GM19468 (cell line): ENCODE results near the gene ST6GALNAC6.

ENCODE experiments used
- ATAC-seq: cut with Tn5 transposase; IDR thresholded peaks from one replicate; pipeline ENCODE4 v1.9.1; 2021; ENCODE audit warnings: mild to moderate bottlenecking, moderate library complexity, moderate number of reproducible peaks; ENCODE audit not compliant: unreplicated experiment; ENCODE audit errors: extremely low read depth

ST6GALNAC6 gene

DNA sequence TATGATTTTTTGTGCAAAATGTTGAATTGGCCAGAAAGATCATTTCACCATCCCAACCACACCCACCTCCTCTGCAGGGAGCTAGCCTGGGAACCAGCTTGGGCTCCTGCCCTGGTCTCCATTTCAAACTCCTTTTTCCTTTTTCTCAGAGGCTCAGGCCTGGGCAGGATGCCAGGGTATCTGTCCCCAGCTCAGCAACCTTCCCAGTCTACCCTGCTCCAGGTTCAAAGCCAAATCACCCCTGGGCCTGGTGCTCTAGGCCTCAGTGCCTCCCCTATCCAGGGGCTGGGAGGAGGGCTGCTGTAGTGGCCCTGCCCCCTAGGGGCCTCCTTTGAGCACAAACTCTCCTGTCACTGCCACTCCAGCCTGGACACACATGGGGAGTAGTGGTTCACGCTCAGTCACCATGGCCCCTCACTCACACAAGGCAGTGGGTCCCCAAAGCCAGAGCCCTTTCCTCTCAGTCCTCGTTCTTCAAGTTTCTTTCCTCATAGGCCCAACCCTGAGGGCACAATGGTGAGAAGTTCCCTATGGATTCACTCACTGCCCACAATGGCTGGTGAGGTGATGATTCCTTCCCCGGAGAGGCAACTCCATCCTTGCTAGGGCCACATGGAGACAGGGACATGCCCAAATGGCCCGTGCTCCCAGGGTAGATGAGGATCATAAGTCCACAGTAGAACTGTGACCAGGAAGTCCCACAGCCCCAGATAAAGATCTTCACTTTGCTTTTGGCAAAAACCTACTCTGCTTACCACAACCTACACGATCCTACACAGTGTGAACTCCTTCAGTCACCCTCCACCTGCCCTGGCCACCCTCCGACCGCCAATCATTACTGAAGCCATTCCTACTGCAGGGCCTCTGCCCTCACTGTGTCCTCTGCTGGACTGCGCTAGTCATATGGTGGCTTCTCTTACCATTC is 19.0 kb upstream of the ST6GALNAC6 start:
- no peak for ATAC-seq

- ATAC-seq = no peak
Observed at GRCh38 chr9:127917603-127918002, 18.2 kb upstream of the ST6GALNAC6 start.

- peak; percentile 70 for ATAC-seq
Observed at GRCh38 chr9:127916720-127917581, 17.5 kb upstream of the ST6GALNAC6 start, which contains the start of gene ST6GALNAC4. ST6GALNAC4 (minus strand) TSS chr9:127917041; CDS start chr9:127916419, 622 bp downstream.

DNA sequence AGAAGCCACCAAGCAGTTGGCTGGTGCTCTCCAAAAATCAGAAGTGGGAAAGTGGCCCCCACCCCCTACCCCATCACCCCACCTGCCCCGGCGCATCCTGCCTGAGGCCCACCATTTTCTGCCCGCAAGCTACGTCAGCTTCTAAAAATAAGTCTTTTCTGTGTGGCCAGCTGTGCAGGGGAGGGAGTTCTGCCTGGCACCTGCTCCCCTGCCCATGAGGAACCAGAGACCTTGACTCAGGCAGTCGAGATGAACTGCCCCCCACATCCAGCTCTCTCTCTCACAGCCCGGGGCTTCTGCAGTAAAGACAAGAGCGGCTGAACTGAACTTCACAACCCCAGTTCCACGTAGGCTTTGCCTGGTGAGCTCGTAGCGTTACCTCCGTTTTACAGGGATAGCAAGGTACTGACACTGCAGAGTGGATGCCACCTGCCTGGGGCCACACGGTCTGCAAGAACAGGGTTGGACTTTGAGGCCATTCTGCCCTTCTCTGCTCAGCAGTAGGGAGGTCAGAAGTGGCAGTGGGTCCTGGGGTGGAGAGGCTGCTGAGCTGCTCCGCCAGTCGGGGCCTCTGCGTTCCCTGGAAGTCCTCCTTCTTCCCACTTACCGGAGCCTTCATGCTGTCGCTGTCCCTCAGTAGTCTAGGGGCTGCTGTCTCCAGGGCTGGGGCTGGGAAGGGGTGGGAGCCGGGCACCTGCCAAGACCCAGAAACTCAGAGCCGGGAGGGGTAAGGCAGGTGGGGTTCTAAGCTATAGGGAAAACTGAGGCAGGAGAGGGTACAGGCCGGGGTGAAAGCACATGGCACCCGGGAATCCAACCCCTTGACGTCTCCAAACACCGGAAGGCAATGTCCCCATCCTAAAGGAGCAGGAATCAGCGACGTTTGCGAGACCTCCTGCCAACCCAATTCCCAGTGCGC is 16.7 kb upstream of the ST6GALNAC6 start:
- no peak for ATAC-seq

DNA sequence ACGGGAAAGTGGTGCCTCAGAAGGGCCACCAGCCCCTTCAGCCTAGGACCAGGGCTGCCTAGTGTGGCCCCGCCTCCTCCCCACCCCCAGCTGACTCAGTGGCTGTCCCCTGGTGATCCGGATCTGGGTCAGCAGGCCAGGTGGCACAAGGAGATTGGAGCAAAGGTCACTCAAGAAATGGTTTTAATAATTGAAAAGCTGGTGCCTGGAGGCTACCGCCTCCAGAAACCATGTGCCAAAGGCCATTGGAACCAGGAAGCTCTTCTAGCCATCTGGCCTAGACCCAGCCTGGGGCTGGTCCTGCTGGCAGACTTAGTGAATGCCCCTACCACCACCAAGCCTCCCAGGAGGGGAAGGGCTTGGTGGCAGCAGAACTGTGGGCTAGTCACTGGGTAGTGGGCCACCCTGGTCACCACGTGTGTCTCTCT is 15.9 kb upstream of the ST6GALNAC6 start:
- ATAC-seq = no peak

DNA sequence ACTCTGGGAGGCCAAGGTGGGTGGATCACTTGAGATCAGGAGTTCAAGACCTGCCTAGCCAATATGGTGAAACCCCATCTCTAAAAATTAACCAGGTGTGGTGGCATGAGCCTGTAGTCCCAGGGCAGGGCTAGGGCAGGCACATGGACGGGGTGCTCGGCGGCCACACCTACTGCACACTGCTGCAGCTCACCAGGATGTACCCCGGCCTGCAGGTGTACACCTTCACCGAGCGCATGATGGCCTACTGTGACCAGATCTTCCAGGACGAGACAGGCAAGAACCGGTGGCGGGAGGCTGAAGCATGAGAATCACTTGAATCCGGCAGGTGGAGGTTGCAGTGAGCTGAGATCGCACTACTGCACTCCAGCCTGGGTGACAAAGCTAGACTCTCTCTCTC is 14.3 kb upstream of the ST6GALNAC6 start:
- ATAC-seq = no peak

- no peak for ATAC-seq
Observed at GRCh38 chr9:127912882-127913281, 13.5 kb upstream of the ST6GALNAC6 start.

GRCh38 chr9:127912296-127912695 is 12.9 kb upstream of the ST6GALNAC6 start:
- ATAC-seq = no peak

- ATAC-seq = no peak
Observed at GRCh38 chr9:127910613-127911205, 11.3 kb upstream of the ST6GALNAC6 start.

GRCh38 chr9:127909839-127910273 is 10.5 kb upstream of the ST6GALNAC6 start:
- ATAC-seq = no peak

- no peak for ATAC-seq
Observed at GRCh38 chr9:127908660-127908926, 9.2 kb upstream of the ST6GALNAC6 start.

DNA sequence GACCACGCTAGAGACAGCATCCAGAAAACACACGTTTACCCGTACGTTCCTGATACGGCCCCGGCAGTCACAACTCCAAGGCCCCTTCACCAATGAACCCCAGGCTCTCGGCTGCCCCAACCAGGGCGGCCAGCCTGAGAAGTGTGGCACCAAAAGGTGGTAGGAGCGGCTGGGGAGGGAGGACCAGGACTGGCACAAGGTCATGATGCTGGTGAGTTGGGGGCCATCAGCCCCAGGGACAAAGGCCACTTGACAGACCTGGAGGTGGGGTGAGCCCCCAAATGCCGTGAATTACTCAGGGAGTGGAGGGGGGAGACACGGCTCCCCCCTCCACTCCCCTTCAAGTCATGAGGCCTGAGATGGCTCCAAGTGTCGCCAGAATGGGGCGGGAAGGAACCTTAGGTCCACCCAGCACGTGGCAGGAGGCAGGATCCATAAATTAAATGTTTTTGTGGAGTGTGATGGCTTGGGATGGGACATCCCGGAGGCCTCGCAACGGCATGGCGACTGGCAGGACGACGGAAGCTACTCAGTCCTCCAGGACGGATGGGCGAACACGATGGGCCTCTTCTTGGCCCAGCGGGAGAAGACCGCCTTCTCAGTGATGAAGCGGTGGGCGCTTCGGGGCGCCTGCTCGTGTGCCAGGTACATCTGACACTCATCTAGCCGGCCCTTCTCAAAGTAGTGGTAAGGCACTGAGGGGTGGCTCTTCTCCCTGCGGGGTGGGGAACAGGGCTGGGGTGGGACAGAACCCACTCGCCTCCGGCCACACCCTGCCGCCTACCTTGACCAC is 8.7 kb upstream of the ST6GALNAC6 start:
- no peak for ATAC-seq

GRCh38 chr9:127905788-127906191 is 6.4 kb upstream of the ST6GALNAC6 start:
- no peak for ATAC-seq

- ATAC-seq = no peak
Observed at GRCh38 chr9:127905004-127905728, 5.8 kb upstream of the ST6GALNAC6 start.

DNA sequence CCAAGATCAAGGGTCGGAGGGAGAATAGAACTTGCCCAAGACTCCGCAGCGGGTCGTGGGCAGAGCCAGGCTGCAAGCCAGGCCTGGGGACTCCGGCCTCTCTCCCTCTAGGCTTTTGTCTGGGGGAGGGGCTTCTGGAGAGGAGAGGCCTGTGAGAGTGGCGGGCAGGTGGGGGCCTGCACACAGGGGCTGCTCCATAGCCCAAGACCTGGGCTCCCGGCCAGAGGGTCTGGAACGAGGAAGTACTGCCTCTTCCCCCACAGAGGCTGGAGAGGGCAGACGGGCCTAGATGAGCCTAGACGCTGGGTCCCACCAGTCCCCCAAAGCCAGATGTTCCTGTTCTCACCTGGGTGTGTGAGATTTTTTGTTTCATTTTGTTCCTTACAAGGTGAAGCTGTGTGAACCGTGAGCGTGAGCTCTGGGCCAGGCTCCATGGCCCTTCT is 5.2 kb upstream of the ST6GALNAC6 start:
- ATAC-seq = no peak

DNA sequence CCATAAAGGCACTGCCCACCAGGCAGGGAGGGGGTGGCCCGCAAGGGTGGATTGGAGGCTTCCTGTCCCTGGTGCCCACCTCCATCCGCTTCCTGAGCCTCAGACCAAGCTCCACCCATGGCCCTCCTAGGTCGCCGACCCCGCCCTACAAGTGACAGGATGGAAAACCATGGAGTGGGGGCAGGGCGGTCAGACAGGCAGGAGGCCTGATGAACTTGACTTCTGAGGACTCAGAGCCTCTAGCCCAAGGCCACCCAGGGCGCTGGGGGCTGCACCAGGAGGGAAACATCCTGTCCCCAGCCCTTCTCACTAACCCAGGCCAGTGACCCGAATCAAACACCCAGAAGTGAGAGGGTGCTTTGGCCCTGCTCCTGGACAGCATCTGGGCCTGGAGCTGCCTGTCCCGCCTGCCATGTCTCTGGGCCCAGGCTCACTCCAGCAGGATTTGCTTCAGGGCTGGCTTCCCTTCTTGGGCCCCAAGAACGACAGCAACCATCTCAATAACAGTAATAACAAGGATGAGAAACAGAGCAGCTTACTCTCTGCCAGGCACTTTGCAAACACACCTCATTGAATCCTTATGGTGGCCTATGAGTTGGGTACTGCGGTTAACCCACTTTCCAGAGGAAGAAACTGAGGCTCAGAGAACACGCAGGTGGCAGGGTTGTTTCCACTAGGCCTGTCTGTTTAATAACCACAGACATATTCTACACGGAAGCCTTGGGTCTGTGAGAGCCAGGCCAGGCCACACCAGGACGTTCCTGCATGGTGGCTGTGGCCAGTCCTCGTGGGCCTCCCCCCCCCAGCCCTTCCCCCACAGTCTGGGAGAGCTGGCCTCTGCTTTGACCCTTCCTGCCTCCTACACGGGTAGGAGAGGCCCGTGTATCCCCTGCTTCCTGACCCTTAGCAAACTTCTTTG is 4.4 kb upstream of the ST6GALNAC6 start:
- ATAC-seq = no peak

GRCh38 chr9:127898433-127899127 is 823 bp downstream of the ST6GALNAC6 start:
- ATAC-seq = no peak
